SK-N-MC (cell line): ENCODE measurements around the gene ABCC1.
"Not testable (repeated sequence)": the region's sequence is repeated elsewhere in the genome, so short reads cannot be mapped to it uniquely, and the experiment has no call there.

Source experiments
- EZH2 ChIP-seq: fragments of 200-600 bp; sonication (generic); IDR thresholded peaks from one replicate; pipeline ENCODE4 v1.6.1; 2017; ENCODE audit warnings: antibody characterized with exemption
- FOXP2 ChIP-seq: optimal IDR thresholded peaks from 2 replicates; pipeline ENCODE3; 2011; ENCODE audit warnings: mild to moderate bottlenecking, moderate library complexity; ENCODE audit not compliant: insufficient read depth; ENCODE audit errors: extremely low read length, control extremely low read depth
- POLR2AphosphoS5 ChIP-seq: IDR thresholded peaks from 2 replicates; pipeline ENCODE4 v1.6.1; 2012; ENCODE audit warnings: mild to moderate bottlenecking, low read depth, low read length, borderline replicate concordance

- TF ChIP-seq EZH2, FOXP2, POLR2AphosphoS5: not testable (repeated sequence)
These were observed 31.1 kb upstream of the ABCC1 start for GRCh38 chr16:15918314-15918713.
